Osteocyte (in vitro differentiated cells): ENCODE measurements around the gene UTF1. TPM values are rescaled to one million over a fixed set of nuclear protein-coding genes. Genes with fewer than 3 reads are reported as not detected.

Experiments
- DNase-seq: peaks from one replicate; pipeline ENCODE4 v3.0.0; 2021; ENCODE audit warnings: mixed read lengths; ENCODE audit not compliant: unreplicated experiment; ENCODE audit errors: extremely low spot score
- H3K27ac Mint-ChIP-seq: one replicate; pipeline ENCODE4 v1.8.0; 2021; ENCODE audit warnings: mild to moderate bottlenecking, mixed read lengths; ENCODE audit not compliant: unreplicated experiment
- H3K27me3 Mint-ChIP-seq: one replicate; pipeline ENCODE4 v1.8.0; 2021; ENCODE audit warnings: mixed read lengths; ENCODE audit not compliant: unreplicated experiment
- H3K36me3 Mint-ChIP-seq: one replicate; pipeline ENCODE4 v1.8.0; 2021; ENCODE audit warnings: mixed read lengths; ENCODE audit not compliant: unreplicated experiment
- H3K4me1 Mint-ChIP-seq: one replicate; pipeline ENCODE4 v1.8.0; 2021; ENCODE audit warnings: mixed read lengths; ENCODE audit not compliant: unreplicated experiment
- H3K4me3 Mint-ChIP-seq: one replicate; pipeline ENCODE4 v1.8.0; 2021; ENCODE audit warnings: mild to moderate bottlenecking, moderate library complexity, mixed read lengths; ENCODE audit not compliant: unreplicated experiment
- H3K9me3 Mint-ChIP-seq: one replicate; pipeline ENCODE4 v1.8.0; 2021; ENCODE audit warnings: mixed read lengths; ENCODE audit not compliant: unreplicated experiment
- CTCF ChIP-seq: fragments of 200-600 bp; sonication (generic); IDR thresholded peaks from 2 replicates; pipeline ENCODE4 v1.5.0; 2021; ENCODE audit warnings: antibody characterized with exemption, mild to moderate bottlenecking, moderate library complexity
- total RNA-seq: library from RNA; stranded (reverse); gene quantifications from 2 replicates; pipeline ENCODE4 v1.2.1, GENCODE V29; 2021

The UTF1 gene
- total RNA-seq, 1 donor from 2014 or later: not detected

- TF ChIP-seq CTCF: no peak
- no peaks in the 10 kb centered on the region for H3K4me1 Mint-ChIP-seq
- H3K27ac Mint-ChIP-seq: no peak overlapping the region
- no peaks in the 10 kb centered on the region for H3K36me3 Mint-ChIP-seq
- H3K27me3 Mint-ChIP-seq: peaks cover 38% of the 10 kb centered on the region
- no peak for DNase-seq
- no peak overlapping the region for H3K4me3 Mint-ChIP-seq
- no peaks in the 10 kb centered on the region for H3K9me3 Mint-ChIP-seq
Observed at GRCh38 chr10:133242611-133243356, 12.8 kb downstream of the UTF1 start.

GRCh38 chr10:133243593-133243992, 13.6 kb downstream of the UTF1 start:
- no peak for DNase-seq
- Mint-ChIP-seq H3K9me3 (no peaks in the 10 kb centered on the region), H3K4me1 (no peaks in the 10 kb centered on the region), H3K4me3 (no peak overlapping the region), H3K27me3 (peaks cover 33% of the 10 kb centered on the region), H3K27ac (no peak overlapping the region), H3K36me3 (no peaks in the 10 kb centered on the region)
- TF ChIP-seq CTCF: no peak

DNA sequence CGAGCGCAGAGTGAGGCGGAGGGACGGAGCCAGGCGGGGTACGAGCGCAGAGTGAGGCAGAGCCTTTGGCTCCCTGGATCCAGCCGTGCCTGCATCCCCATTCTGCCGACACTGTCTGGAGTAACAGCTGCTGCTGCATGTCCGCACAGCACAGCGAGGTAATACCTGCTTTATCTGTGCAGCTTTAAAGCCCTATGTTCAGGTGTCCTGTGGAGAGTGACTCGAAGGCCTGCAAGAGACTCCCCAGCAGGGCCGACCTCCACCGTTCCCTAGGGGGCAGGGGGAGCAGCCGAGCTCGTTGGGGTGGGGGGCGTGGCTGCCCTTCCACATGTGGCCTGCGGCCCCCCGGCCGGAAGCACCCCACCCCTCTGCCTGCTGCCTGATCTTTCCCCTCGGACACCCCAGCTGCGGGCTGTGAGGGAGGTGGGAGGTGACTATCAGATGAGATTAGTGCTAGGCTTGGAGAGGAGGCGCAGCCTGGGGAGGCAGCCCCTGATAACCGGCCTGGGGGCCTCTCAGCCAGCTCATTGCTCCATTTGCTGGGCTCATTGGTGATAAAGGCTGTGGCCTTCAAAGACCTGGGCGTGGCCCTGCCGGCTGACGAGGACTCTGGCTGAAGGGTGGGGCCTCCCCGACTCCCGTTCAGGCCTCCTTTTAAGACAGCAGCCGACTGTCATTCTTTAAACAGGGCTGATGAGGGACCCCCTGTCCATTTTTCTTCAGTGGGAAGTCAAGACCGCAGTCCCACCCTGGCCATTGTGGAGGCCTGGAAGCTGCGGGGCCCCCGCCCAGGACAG, 15.6 kb downstream of the UTF1 start:
- H3K4me3 Mint-ChIP-seq: no peak overlapping the region
- H3K9me3 Mint-ChIP-seq: no peaks in the 10 kb centered on the region
- peaks cover 34% of the 10 kb centered on the region for H3K27me3 Mint-ChIP-seq
- no peaks in the 10 kb centered on the region for H3K36me3 Mint-ChIP-seq
- no peak for DNase-seq
- H3K4me1 Mint-ChIP-seq: no peaks in the 10 kb centered on the region
- no peak overlapping the region for H3K27ac Mint-ChIP-seq
- no peak for TF ChIP-seq CTCF

DNA sequence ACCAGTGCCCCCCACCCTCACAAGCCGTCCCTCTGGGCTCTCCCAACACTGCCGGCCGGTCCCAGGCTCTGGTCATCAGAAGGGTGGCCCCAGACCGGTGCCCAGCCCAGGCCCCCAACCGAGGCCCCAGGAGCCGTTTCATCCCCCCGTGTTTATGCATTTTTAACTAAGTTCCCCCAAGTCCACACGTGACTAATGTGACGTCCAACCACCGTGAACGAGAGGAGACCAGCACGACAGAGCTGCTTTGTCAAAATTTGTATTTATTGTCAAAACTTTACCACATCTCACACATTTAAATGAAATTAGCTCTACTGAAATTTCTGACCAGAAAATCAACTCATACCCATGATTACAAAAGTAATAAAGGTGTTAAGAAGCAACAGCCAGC, 16.2 kb downstream of the UTF1 start:
- Mint-ChIP-seq H3K4me3 (no peak overlapping the region), H3K9me3 (no peaks in the 10 kb centered on the region), H3K27me3 (peaks cover 29% of the 10 kb centered on the region), H3K36me3 (no peaks in the 10 kb centered on the region), H3K4me1 (no peaks in the 10 kb centered on the region), H3K27ac (no peak overlapping the region)
- TF ChIP-seq CTCF: no peak
- DNase-seq: no peak

GRCh38 chr10:133247681-133248333, 17.8 kb downstream of the UTF1 start:
- Mint-ChIP-seq H3K4me3 (no peak overlapping the region), H3K27me3 (peaks cover 22% of the 10 kb centered on the region), H3K27ac (no peak overlapping the region), H3K9me3 (no peaks in the 10 kb centered on the region), H3K4me1 (no peaks in the 10 kb centered on the region), H3K36me3 (no peaks in the 10 kb centered on the region)
- no peak for DNase-seq
- no peak for TF ChIP-seq CTCF
